NCI-H2227 (cell line): ENCODE measurements around the gene TWIST1.
A peak's percentile ranks its signal among the peaks of the same experiment; 100 is the strongest.

Source experiments
- DNase-seq: peaks from one replicate; lab custom pipeline; 2025; ENCODE audit not compliant: unreplicated experiment; lab: John Stamatoyannopoulos, UW

Gene TWIST1

DNA sequence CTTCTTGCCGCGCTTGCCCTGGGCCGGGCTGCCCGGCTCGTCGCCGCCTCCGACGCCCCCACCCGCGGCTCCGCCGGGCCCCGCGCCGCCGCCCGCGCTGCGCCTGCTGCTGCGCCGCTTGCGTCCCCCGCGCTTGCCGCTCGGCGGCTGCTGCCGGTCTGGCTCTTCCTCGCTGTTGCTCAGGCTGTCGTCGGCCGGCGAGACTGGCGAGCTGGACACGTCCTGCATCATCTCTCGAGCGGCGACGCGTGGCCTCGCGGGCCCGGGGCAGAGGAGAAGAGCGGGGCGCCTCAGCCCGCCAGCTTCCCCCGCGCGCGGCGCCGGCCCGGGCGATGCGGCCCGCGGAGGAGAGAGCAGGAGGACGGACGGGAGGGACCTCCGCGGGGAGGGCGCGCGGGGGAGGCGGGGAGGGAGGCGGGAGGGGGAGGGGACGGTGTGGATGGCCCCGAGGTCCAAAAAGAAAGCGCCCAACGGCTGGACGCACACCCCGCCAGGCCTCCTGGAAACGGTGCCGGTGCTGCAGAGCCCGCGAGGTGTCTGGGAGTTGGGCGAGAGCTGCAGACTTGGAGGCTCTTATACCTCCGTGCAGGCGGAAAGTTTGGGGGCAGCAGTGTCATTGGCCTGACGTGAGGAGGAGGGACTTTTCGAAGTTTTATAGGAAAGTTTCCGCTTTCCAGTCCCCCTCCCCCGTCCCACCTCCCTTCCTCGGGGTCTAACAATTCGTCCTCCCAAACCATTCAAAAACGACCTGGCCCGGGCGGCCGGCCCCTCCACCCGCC, at the start of gene TWIST1:
Gene TWIST1 (minus strand): TSS at position 546 of the 779 bp plus-strand sequence. CDS start 315 bp downstream, at position 231.
- peak; percentile 36 for DNase-seq

DNA sequence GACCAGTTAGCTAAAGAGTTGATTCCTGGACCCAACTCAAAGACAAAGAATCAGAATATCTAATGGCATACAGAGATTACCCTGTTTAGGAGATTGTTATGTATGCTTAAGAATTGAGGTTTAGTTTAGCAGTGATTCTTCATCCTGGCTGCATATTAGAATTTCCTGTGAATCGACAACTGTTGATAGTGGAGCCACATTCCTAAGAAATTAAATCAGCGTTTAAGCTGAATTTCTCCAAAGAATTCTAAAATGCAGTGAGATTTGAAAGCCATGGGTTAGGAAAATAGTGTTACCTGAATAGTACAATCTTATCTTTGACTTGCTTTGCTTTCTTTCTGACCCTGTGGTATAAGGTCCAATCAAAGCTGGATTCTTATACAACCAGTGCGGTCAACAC, 44.2 kb upstream of the TWIST1 start:
- no peak for DNase-seq

DNA sequence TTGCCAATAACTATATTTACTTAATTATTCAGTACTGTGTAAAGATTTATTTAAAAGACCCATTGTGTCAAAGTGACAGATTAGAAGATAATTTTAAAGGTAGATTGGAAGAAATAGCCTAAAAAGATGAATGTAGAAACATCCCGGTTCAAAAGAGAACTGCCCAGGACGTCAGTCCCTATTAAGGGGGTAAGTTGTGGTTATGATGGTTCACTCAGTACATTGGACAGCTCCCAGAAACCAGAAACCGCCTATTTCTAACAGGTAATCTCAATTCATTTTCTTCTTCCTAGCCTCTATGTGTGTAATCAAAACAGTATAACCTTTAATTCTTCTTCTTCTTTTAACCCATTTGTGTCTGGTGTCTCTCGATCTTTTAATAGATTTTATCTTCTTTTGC, 29.3 kb upstream of the TWIST1 start:
- no peak for DNase-seq

DNA sequence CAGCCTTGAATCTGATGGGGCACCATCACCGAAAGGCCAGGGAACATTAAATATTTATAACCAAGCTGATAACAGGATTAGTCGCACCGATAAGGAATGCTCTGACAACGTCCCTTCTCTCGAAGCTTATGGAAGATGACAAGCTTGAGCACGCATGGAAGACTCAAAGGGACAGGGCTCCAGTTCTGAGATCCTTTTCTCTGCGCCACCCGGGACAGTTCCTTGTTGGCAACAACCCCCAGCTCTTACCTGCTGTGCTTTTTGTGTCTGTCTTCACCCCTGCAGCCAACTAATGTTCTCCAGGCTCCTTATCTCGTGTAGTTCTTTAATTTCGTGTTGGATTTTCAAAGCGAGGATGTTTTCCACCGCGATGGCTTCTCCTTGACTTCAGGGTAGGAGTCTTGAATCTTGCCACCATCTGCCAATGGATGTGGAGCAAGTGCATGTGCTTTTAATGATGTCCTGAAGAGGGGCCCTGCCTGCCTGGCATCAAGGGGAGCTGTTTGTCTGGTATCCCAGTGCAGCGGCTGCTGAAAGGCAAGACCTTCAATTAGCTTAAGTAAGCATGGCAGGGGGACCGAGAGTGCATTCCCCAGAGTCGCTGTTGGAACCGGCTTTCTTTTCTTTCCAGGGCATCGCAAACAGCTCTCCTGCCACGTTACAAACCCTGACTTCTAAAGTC, 28.1 kb upstream of the TWIST1 start:
- DNase-seq: no peak

DNA sequence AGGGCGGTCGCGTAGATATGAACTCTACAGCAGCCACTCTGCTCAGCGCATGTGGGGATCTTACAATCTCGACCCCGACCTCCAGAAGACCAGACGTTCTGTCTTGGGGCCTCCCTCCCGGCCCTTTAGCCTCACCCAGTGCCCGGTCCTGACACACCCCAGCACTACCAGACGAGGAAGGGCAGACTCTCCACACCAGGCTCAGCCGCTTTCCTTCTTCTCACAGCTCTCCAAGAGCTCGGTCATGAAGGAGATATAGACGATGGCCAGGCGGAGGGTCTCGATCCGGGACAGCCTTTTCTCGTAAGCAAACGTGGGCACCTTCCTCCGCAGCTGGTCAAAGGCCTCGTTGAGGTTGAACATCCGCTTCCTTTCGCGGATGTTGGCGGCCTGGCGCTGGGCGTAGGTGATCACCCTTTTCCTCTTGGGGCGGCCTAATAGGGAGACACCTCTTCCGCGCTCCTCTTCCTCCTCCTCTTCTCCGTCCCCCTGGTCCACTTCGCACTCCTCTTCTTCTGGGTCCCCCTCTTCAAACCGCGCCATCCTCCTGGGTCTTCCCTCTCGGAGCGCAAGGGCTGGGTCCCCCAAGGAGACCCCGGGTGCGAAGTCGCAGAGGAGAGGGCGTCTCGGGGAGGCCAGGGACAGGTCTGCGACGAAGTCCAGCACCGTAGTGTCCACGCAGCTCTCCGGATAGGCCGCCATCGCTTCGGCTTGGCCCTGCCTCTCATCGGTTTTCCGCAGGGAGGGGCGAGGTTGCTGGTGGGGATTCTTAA, 27.4 kb upstream of the TWIST1 start, which contains the start of gene FERD3L:
Gene FERD3L (minus strand): TSS at position 761 of the 773 bp plus-strand sequence. CDS start 59 bp downstream, at position 702.
- DNase-seq: no peak

DNA sequence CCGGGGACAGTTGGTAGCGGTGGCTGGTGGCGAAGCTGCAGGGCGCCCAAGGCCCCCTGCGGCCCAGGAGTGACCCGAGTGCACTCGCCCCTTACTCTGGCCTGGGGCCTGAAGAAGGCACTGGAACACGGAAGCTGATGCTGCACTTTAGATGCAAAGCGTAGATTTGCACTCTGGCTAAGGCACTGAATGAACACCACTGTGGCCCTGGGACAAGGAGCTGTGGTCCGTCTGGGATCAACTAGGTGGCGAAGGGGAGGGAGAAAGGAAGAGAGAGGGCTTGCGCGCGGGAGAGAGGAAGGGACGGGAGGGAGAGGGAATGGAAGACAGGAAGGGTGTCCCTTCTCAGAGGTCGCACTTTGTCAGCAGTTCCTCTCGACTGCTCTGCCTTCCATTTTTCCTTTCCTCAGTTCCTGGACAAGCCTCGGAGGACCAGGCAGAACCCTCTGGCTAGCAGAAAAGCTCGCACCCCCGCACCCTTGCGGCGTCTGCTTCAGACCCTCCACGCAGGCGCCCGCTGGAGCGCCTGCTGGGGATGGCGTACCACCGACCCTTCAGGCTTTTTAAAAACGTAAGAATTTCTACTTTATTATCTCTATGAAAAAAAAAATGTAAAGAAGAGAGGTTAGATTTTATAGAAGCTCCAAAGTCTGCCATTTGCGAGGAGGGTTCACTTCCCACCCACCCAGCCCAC, 26.6 kb upstream of the TWIST1 start:
- DNase-seq: no peak

DNA sequence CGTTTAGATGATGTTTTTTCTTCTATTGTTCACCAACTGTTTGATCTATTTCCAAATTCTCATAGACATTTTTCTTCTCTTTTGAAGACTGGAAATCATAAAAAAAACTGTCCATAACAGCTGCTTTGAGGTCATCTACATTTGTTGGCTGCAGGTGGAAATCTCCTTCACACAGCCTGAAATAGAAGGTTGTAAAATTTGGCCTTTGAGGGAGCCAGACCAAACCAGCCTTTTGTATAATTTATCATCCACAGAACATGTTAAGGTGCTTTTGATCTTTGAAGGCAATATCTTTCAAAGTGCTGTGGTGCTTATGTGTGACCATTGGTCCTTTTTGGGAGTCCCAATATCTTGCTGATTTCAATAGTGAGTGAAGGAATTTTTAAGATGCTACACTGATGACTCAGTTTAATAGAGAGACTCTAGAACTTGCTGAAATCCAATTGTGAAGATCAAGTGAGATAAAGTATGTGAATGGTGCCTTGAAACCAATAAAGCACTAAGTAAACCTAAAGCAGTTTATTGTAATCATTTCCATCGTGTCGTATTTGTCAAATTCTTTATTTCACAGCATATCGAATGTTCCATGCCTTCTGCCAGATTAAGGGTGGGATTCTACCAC, 22.4 kb upstream of the TWIST1 start:
- no peak for DNase-seq

DNA sequence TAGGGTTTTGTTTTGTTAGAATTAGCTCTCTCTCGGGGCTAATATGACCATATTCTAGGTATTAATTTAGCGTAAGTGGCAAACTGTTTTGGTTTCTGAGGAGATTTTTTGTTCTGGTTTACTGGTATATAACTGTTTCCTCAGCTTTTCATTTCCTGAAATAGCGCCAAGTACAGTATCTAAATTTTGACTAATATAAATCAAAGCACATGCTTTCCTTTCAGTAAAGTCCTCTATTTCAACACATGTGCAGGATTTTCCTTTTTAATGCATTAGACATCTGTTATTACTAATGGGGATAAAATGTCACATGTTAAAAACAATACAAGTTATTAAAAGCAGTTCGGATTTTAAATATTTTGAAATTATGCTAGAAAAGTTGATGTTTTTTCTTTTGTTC, 16.4 kb upstream of the TWIST1 start:
- no peak for DNase-seq

DNA sequence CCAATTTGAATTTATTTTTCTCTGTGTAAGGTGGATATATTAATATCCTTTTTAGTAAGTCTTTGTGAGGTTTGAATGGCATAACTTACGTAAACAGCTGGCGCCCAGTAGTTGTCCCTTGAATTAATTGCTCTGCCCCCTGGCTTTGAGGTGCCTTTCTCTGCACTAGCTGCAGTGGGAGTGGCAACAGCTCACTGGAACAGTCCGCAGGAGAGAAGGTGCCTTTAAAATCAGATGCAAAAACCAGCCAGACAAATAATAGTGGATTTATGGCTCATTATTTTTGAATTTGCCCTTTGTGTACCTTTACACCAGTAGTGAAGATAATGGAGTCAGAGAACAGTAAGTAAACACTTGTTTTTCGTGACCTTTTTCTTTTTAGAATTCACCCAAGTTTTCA, 16.0 kb upstream of the TWIST1 start:
- DNase-seq: no peak

DNA sequence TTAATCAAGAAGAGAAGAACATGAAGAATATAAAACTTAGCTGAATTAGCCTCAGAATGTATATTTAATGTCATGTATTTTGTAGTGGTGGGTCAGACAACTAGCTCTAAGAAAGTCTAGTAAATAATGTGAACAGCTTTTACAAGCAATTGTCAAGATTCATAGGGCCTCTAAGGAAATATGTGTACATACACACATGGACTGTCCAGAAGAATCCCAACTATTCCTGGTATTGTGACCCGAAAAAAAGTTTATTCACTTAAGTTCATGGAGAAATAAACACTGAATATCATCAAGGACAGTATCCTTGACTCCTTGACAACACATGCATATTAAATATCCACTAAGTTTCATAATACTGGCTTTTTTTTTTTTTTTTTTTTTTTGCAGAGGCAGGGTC, 11.4 kb upstream of the TWIST1 start:
- DNase-seq: no peak

DNA sequence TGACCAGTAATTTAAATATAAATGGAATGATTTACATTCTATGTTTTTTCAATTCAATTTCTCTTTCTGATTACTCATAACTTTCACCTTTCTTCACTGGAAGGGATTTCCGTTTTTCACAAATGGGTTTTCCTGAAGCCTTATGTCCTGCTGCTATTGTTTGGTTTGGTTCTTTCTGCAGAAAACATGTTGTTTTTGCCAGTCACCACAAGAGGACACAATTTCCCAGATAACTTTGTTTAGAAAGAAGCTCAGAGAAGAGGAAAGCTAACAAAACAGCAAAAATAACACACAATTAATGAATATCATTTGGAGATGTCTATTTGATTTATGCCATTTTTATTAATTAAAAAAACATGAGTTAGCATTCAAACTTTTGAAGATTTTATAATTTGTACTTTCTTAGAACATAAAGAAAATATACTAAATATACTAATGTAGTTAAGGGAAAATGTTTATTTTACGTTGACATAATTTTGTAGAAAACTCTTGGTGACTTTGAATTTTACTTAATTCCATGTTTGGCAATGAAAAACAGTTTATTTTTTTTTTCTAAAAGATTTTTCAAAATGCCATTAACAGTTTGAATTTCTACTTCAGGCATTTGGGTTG, 4.6 kb upstream of the TWIST1 start:
- peak; percentile 22 for DNase-seq

DNA sequence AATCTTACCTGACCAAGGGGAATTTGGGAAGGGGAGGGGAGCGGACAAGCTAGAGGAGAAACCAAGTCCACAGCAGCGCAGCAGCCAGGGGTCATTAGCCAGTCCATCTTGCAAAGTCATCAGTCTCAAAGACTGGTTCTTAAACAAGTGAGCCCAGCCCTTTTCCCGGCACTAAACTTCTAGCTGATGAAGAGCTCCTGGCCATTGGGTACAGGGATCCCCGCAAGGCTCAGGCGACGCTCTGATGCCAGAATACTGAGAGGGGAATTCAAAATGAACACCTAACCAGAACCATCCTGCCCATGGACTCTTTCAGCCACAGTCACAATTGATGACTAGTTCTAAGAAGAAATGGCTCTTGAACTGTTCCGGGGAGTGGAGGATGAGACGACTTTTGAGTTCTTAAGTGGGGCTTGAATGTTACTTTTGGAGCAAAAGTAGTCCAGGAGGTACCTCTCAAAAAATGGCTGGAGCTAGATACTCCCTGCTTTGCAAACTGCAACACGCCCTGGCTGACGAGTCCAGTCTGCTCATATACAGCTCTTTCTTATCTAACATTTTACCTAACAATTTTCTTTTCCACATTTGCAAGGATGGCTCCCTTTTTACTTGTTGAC, 2.5 kb upstream of the TWIST1 start:
- DNase-seq: no peak

DNA sequence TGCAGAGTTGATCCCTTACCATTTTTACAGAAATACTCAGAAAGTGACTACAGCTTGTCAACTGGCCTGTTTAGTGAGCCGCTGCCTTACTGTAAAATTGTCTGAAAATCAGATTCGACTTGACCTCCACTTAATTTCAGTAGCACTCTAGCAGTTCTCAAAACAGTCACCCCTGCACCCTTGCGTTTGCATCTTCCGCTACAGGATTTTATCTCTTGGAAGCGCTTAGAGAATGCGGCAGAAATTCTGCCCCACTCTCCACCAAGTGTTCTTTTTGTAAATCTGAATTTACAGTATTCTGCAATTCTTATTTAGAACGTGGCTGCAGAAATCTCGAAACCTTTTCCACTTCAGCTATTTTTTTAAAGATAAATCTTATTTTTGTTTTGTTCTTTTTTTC, 1.9 kb upstream of the TWIST1 start:
- no peak for DNase-seq

DNA sequence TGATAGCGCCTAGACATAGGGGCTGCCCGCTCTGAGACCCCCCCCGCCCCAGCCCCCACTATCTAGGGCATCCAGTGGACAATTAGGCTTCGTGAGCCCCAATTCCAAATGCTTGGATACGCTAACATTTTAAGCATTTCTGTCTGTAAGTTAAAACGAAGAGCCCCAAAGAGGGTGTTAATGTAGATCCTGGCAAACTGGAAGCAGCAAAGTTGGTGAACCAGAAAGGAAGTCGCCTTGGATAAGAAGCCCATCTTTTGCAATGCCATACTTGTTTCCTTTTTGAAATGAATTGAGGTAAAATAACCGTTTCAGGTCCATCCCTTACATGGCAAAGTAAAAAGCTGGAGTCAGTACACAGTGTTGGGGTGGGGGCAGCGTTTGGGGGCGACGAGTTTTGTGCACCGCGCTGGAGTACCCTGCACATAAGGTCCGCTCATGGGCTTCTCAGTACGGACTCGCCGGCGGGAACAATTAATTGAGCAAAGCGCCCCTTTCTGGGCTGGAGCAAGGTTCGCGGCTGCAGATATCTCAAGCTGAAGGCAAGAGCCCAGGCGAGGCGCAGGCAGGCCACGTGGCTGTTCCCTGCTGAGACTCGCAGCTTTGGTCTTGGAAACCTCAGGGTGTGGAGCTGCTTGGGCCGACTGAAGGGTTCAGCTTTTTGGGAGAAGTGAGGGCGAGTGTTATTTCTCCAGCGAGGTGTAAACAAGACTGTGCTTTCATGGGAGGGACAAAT, 1.4 kb upstream of the TWIST1 start:
- no peak for DNase-seq

DNA sequence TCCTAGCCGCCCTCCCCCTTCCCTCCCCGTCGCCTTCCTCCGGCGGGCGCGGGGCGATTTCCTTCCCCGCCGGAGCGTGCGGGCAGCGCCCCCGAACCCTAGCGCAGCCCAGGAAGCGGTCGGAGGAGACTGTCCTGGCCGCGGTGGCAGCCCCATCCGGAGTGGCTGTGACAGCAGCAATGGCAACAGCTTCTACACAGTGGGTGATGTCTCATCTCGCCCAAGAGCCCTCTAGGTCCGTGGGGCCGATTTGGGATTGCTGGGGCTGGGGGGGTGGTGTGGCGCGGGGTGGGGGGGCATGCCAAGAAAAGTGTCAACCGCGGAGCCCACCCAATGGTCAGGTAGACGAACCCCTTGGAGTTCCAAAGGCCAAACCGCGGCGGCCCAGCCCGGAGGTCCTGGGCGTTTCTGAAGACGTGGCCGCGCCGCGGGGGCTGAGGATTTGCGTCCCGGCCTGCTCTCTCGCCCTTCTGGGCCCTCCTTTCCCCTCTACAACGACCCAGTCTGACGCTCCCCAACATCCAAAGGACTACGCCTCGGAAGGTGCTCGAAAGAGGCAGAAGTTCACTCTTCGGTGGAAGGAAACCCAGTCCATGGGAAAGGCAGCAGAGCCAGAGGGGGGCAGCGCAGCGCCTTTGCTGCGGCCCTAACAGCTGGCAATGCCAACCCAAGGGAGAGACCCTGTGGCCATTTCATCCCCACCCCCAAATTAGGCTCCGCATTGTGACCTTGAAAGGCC, 603 bp upstream of the TWIST1 start:
- DNase-seq: no peak

DNA sequence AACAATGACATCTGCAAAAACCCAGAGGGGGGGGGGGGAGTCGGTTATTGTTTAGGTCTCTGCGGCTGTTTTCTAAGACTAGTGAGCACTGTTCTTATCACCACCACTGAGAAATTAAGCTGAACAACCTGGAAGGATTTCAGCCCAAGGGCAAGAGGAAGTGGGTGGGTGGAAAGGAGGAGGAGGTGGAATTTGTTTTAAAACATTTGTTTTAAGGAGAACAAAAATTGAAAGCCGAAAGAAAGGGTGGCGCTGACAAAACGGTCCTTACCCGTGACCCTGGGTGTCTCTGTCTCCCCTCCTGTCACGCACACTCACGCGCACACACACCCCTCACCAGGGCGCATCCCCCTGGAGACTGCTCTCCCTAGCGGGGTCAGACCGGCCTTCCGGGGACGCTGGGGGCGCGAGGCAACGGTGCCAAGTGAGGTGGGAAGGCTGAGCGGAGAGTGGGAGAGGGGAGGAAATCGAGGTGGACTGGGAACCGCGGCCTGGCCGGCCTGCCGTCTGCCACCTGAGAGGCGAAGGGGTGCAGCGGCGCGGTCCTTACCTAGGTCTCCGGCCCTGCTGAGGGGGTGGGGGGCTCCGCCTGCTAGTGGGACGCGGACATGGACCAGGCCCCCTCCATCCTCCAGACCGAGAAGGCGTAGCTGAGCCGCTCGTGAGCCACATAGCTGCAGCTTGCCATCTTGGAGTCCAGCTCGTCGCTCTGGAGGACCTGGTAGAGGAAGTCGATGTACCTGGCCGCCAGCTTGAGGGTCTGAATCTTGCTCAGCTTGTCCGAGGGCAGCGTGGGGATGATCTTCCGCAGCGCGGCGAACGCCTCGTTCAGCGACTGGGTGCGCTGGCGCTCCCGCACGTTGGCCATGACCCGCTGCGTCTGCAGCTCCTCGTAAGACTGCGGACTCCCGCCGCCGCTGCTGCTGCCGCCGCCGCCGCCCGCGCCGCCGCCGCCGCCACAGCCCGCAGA, 1.0 kb downstream of the TWIST1 start:
- peak; percentile 36 for DNase-seq

DNA sequence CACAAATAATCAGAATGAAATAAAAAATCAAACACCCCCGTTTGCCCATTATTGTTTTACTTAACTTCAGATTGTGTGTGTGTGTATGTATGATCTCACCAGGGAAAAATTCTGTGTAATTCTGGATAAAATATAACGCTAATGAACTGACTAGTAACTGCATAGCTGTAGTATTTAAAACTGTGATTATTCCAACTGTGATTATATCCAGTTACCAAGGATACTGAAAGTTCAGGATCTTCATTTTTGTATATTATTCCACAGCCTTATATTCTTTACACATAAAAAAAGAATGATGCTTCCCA, 2.9 kb downstream of the TWIST1 start:
- no peak for DNase-seq
